GM18502 (cell line): ENCODE data around the gene AGPAT2.
"Not testable (repeated sequence)": the region's sequence is repeated elsewhere in the genome, so short reads cannot be mapped to it uniquely, and the experiment has no call there.

Experiments
- ATAC-seq: cut with Tn5 transposase; IDR thresholded peaks from one replicate; pipeline ENCODE4 v1.9.1; 2021; ENCODE audit warnings: mild to moderate bottlenecking; ENCODE audit not compliant: unreplicated experiment, poor library complexity

Gene AGPAT2

DNA sequence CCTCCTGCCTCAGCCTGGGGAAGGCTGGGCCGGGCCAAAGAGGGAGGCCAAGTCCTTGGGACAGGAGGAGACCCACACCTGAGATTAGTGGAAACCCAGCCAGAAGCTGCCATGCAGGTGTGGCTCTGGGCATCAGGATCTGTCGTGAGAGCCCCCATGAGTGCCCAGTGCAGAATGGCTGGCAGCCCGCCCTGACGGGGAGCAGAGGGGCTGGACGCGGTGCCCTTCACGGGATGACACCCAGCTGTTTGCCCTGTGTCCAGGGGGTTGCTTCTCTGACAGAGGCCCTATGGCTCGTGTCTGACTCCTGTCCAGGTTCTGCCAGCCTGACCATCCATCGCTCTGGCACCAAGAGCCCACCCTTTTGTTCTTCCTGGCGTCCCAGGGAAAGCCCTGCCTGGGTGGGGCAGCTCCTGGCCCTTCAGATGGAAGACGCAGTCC is 33.7 kb upstream of the AGPAT2 start:
- no peak for ATAC-seq

DNA sequence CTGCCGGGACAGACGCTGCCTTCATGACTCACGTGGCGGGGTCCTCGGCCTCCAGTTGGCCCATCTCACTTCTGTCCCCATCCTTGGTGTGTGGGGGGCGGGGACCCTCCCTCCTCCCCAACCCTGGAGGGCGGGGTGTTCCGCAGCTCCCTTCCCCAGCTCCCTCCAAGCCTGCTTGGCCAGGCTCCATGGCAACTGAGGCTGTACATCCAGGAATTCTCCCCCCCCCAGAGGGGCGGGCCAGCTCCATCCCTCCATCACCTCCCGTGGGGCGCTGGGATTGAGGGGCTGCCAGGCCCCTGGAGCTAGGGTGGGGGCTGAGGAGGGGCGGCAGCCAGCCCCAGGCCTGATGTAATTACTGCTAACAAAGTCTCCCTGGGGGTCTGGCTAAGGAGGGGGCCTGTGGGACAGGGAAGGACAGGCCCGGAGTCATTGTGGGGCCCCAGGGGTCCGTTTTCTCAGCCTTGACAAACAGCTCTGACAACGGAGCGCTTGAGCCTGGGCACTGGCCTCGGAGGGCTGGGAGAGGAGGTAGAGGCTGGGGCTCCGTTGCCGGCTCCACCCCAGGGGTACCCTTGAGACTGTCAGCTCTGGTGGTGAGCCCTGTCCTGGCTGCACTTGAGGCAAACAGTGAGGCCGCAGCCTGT is 33.1 kb upstream of the AGPAT2 start:
- no peak for ATAC-seq

DNA sequence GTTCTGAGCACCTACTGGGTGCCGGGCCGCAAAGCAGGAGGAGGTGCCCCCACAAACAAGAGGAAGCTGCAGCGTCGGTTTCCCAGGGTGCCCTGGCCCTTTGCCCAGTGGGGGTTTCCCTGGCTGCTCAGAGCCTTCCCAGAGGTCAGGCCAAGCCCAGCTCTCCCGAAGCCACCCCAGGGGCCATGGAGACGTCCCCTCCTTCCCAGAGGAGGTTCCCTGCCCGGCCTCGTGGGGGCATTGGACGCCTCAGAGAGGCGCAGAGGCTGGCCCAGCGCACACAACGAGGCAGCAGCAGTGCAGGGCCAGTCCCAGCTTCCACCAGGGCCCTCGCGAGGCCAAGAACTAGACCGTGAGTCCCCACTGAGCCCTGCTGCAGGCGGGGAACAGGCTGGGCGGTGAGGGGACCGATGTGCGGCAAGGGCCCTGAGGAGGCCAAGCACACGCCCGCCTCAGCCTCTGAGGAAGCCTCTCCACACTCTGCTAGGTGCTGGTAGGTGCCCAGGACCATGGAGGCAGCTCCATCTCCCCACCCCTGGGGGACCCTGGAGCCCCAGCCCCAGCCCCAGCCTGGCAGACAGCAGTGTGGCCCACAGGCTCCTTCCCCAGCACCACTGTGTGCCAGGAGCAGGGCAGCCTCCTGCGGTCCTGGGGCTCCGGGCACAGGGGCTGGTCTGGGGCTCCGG is 32.1 kb upstream of the AGPAT2 start:
- no peak for ATAC-seq

DNA sequence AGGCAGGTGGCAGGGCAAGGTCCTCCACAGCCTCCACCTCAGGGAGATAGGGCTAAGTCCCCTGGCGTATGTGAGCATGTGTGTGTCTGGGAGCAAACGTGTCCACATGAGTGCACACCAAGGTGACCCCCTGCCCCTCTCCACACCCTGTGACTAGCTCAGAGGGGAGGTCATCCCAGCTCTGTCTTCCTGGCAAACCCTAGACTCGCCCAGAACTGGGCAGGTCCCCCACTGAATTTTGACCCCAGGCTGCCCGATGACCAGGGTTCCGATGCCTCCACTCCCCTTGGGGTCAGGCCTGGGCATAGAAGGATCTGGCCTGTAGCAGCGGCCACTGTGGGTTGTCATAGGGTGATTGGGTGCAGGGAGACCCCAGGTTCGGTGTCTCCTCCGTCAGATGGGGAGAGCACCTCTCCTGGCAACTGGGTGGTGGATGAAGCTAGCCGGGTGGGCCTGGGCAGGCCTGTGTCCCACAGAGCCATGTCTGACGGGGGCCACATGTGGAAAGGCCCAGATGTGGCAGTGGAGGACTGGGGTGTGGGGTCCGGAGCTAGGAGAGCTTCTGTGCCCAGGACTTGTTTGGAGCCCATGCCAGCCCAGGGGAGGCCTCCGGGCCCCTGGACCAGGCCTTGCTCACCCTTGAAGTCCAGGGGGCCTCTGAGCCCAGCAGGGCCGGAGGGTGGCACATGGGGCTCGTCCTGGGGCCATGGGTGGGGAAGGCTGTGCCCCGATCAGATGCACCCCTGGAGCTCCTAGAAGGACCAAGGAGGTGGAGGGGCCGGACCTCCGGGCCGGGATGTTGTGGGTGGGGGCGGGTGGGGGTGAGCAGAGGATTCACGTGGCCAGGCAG is 31.3 kb upstream of the AGPAT2 start:
- ATAC-seq = no peak

DNA sequence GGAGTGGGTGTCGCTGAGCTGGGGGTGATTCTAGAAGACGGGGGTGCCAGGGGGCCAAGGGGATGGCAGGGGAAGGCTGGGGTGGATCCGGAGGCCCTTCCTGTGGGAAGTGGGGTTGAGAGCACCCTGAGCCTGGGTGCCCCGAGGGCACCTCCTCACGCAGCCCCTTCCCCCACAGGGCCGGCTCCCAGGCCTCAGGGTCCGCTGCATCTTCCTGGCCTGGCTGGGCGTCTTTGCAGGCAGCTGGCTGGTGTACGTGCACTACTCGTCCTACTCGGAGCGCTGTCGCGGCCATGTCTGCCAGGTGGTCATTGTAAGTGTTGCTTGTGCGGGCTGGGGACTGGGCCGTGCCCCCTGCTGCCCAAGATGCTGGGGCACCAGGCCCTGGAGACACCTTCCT is 30.1 kb upstream of the AGPAT2 start:
- ATAC-seq = no peak

DNA sequence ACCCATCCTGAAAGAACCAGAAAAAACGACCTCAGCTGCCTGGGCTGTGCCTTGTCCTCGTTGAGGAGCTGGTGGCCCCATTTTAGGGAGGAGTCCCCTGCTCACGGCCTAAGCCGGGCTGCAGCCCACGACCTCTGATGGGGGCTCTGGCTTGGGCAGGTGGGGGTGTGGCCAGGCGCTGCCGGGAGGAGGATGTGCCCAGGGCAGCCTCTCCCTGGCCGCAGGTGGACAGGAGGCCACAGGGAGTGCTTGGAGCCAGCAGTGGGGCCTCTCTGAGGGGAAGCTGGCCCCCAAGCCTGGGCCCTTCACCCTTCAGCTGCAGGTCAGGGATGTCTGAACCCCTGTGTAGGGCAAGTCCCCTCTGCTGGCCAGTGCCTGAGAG is 27.6 kb upstream of the AGPAT2 start:
- ATAC-seq = no peak

DNA sequence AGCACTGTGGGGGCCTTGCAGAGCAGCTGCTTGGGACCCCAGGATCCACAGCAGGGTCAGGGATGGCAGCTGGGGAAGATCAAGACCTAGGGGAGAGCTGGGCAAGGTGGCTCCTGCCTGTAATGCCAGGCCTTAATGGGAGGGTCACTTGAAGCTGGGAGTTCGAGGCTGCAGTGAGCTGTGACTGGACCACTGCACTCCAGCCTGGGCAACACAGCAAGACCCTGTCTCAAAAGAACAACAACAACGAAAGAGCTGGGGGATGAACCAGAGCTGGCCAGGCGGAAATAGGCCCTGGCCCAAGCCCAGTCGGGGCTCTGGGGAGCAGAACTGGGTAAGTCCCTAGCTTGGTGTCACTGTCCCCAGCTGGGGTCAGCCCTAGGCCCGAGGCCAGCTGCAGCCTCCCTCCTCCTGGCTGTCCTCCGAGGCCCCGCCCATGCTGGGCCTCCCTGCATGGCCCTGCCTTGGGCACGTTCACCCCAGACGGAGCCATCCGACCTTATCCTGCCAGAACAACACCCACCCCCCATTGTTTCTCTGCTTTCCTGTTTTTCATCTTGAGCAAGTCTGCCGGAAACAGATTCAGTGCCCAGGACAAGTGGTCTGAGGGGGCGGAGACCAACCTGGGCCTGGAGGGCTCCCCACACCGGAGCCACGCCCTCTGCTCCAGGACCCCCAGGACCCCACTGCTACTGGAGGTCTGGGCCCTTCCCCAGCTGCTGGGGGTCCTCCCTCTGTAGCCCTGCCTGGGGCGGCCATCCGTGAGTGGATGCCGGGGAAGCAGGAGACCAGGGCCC is 27.0 kb upstream of the AGPAT2 start:
- no peak for ATAC-seq

DNA sequence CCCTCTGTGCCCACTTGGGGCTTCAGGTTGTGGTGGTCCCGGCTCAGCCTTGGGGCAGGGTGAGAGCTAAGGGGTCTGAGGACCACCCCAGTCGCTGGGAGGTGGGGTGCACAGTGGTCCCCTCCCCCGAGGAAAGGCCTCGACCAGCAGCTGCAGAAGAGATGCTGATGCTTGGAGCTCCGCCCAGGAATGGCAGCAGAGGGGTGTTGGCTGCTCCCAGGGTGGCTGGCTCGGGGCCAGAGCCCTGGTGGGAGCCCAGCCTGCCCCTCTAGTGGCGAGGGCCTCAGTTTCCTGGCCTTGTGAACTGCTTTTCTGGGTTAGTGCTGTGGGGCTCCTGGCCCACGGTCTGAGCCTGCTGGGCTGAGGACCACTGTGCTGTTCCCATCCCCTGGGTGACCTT is 26.3 kb upstream of the AGPAT2 start:
- no peak for ATAC-seq

DNA sequence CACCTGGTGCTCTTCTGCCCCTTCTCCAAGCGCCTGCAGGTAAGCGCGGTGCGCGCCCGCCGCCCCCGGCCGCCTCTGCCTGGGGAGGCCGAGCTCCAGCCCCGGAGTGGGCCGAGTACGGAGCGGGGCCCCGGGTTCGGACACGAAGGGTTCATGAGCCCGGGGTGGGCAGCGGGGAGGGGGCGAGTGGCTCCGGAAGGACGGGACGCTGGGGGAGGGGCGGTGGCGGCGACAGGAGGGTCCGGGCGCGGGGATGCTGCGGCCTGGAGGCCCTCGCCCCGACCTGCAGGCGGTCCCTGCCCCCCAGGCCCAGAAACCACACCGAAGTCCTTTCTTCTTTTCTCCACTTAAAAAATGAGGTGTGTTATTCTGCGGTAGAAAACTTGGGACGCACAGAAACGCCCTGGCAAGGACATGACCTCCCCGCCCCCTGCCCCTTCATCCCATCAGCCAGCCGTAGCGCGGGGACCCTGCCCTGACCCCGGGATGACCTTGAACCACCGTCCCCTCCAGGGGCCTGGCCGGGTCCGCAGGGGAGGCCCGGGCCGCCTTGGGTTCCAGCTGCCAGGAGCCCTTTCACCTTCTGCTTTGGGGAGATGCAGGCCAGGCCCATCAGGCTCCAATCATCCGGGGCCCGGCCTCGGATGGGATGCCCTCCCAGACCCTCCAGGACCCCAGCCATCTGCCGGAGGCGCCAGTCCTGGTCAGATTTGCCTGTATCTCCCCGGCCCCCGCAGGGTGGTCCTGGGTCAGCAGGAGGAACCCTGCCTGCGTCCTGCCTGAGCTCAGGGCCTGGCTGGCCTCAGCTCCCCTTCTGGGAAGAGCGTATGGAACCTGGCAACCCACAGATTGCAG is 25.7 kb upstream of the AGPAT2 start:
- no peak for ATAC-seq

DNA sequence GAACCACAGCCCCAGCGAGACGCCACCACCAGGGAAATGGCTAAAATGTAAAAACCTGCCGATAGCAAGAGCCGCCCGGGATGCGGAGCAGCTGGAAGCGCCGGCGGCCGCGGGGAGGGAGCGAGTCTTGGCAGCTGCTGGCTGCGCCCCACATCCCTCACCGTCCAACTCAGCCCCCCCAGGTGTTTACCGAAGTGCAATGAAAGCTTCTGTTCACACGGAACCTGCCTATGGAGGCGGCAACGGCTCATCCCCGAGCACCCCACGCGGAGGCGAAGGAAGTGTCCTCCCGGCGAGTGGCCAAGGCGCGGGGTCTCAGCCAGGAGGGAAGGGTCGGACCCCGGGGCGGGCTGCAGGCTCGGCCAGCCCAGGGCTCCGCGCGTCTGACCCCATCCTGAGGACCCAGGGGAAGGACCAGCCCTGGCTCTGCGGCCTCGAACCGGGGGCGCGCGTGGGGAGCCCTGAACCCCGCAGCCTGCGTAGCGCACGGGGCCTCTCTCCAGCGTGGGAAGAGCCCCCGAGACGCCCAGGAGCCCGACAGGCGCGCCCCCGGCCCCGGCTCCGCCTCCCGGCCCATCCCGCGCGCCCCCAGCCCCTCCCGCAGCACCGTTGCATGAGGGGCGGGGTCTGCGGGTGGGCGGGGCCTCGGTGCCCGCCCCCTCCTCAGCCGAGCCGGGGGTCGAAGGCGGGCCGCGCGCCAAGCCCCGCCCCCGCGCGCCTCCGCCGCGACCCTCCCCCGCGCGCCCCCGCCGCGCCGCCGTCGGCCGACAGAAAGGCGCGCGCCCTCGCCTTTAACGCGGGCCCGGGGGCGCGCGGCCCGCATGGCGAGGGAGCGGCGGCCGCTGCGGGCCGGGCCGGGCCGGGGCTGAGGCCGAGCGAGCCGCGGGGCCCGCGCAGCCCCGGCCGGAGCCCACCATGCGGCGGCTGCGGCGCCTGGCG is 24.8 kb upstream of the AGPAT2 start, which contains the start of gene DIPK1B:
DIPK1B (plus strand) TSS at position 822 of the 939 bp plus-strand sequence; CDS start at position 916, 94 bp downstream.
- ATAC-seq = no peak

DNA sequence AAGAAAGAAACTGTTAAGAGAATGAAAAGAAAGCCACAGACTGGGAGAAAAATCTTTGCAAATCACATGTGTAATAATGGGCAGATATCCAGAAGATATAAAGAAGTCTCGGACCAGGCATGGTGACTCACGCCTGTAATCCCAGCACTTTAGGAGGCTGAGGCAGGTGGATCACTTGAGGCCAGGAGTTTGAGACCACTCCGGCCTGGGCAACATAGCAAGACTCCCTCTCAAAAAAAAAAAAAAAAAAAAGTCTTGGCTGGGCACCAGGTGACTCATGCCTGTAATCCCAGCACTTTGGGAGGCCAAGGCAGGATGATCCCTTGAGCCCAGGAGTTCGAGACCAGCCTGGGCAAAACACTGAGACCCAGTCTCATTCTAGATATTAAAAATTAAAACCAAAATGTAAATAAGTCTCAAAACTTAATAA is 24.0 kb upstream of the AGPAT2 start:
- not testable (repeated sequence) for ATAC-seq

DNA sequence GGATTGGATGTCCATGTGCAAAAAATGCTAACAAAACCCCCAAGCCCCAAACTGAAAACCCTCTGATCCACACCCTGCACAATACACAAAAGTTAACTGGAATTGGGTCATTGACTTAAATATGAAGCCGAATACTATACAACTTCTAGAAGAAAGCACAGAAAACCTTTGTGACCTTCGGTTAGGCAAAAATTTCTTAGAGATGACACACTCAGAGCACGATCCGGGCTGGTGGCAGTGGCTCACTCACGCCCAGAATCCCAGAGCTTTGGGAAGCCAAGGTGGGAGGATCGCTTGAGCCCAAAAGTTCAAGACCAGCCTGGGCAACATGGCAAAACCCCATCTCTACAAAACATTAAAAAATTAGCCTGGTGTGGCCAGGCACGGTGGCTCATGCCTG is 23.3 kb upstream of the AGPAT2 start:
- ATAC-seq = no peak

DNA sequence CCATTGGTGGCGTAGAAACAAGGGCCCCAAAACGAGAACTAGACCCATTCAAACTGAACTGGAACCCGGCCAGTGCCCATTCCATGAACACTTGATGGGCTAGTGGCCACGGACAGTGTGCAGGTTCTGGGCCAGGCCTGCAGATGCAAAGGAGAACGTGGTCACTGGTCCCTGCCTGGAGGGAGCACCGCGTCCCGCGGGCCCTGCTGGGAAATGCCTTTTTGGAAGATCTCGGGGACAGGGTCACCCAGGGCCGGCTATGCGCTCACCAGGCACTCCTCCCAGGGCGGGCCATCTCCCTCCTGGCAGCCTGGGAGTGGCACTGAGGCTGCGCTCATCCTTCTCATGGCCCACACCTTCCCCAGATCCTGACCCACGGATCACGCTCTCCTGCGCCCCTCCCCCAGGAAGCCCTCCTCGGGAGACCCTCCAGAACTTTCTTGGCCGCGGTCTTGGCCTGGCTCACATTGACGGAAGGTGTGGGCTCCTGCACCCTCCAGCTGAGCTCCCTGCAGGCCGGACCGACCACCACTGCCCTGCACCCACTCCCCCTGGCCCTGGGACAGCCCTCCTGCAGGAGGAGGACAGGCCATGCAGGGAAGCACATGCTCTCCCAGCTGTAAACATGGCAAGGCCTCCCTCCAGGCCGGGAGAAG is 22.3 kb upstream of the AGPAT2 start:
- ATAC-seq = no peak

DNA sequence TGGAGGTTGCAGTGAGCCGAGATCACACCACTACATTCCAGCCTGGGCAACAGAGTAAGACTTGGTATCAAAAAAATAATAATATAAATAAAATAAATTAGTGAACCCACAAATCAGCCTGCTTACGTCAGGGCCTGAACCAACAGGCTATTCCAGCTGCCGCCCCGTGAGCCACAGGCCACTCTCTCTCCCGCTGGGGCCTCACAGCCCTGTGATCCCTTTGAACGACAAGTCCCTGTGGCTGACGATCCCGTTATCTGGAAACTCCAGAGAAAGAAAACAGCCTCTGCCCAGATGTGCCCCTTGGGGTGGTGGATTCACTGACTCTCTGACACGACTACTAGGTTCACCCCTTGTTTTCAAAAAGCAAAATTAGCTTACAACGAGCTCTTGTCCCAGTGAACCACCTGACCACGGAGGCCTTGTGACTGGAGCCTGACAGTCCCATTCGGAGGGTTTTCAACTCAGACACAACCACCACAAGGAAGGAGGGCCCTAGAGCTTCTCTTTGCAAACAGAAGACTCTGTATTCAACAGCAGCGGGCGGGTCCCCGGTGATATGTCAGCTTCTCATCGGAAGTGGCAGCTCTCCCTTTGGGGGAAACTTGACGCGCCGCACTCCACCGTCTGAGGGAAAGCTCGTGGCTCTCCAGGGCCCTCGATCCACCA is 20.7 kb upstream of the AGPAT2 start:
- ATAC-seq = no peak

DNA sequence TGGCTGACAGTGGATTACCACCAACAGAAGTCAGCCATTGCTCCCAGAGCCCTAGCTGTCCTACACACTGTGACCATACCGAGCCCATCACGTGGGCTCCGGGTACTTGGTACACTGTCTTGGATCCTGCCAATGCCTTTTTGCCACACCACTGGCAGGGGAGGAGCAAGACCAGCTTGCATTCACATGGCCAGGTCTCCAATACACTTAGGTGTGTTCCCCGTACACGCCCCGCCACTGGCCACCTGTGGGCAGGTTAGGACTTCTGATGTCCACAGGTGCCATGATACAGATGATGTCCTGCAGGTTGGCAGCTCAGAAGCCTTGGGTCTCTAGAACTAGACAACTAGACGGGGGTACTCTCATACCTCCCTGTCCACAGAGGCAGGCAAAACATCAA is 19.8 kb upstream of the AGPAT2 start:
- no peak for ATAC-seq

DNA sequence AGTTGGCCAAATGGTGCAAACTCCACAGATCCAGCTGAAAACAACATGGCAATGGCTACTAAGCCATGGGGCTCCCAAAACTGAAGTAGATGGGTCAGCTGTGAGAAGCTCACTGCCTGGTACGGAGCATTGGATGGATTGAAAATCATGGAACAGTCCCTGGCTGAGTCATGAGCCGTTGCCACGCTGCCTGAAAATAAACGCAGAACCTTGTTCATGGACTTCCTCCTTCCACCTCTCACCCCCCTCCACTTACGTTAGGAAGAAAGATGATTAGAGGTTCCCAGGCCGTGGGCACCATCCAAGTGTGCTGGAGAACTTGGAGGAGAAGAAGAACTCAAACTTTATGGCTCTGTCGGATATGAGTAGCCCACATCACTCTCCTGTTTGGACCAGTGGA is 18.3 kb upstream of the AGPAT2 start:
- ATAC-seq = no peak

DNA sequence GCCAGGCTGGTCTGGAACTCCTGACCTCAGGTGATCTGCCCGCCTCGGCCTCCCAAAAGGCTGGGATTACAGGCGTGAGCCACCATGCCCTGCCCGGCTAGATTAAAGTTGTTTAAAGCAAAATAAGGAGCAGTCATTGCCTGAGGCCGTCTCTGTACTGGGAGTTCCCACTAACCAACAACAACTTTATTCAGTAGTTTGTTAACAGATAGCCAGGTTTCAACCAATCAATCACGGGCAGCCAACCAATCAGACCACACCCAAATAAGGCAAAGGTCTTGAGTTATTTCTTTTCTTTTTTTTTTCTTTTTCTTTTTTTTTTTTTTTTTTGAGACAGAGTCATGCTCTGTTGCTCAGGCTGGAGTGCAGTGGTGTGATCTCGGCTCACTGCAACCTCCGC is 17.5 kb upstream of the AGPAT2 start:
- ATAC-seq = not testable (repeated sequence)
